A673 (cell line): ENCODE results near the gene FTO. TPM values are rescaled to one million over a fixed set of nuclear protein-coding genes. Genes with fewer than 3 reads are reported as not detected.

Experiments
- BruUV-seq: library from RNA; stranded (reverse); fragments of 400-500 nt; replicated peaks from 2 replicates; lab custom pipeline; 2021; lab: Mats Ljungman, UMichigan
- CTCF ChIA-PET: fragments of 300-600 bp; sonication (Branson Sonifier 250); formaldehyde crosslinking; loops from one replicate; lab custom pipeline; 2022; ENCODE audit warnings: antibody characterized with exemption; lab: Charles Lee
- POLR2A ChIA-PET: fragments of 300-600 bp; sonication (Branson Sonifier 250); formaldehyde crosslinking; loops from one replicate; lab custom pipeline; 2022; ENCODE audit warnings: antibody characterized with exemption; ENCODE audit not compliant: low non-redundant PET; lab: Charles Lee
- DNase-seq: peaks from one replicate; pipeline ENCODE4 v3.0.0-alpha.2; 2015; ENCODE audit warnings: low spot score
- H3K27ac ChIP-seq: fragments of 200-600 bp; sonication (generic); 2 replicates; pipeline ENCODE4 v1.5.1; 2016; ENCODE audit warnings: mixed run types, low read depth, mild to moderate bottlenecking, mixed read lengths, antibody characterized with exemption, low read length; ENCODE audit not compliant: poor library complexity, severe bottlenecking
- H3K27me3 ChIP-seq: fragments of 200-600 bp; sonication (generic); replicated peaks from 2 replicates; pipeline ENCODE4 v1.6.1; 2017; ENCODE audit warnings: mixed run types, low read depth, mild to moderate bottlenecking, mixed read lengths, antibody characterized with exemption, low read length; ENCODE audit not compliant: insufficient read depth, poor library complexity
- H3K36me3 ChIP-seq: fragments of 200-600 bp; sonication (generic); 2 replicates; pipeline ENCODE4 v1.6.1; 2016; ENCODE audit warnings: mixed run types, mild to moderate bottlenecking, mixed read lengths, antibody characterized with exemption, low read length; ENCODE audit not compliant: insufficient read depth, poor library complexity, severe bottlenecking
- H3K4me1 ChIP-seq: fragments of 200-600 bp; sonication (generic); 2 replicates; pipeline ENCODE4 v1.6.1; 2017; ENCODE audit warnings: mixed run types, mild to moderate bottlenecking, mixed read lengths, antibody characterized with exemption, low read length; ENCODE audit not compliant: insufficient read depth, poor library complexity, severe bottlenecking
- H3K4me3 ChIP-seq: fragments of 200-600 bp; sonication (generic); 2 replicates; pipeline ENCODE4 v1.5.1; 2016; ENCODE audit warnings: low read depth, mixed run types, mild to moderate bottlenecking, mixed read lengths, low read length; ENCODE audit not compliant: poor library complexity, severe bottlenecking
- H3K9me3 ChIP-seq: fragments of 200-600 bp; sonication (generic); 2 replicates; pipeline ENCODE4 v1.6.1; 2016; ENCODE audit warnings: mixed run types, low read depth, mild to moderate bottlenecking, mixed read lengths, antibody characterized with exemption, low read length; ENCODE audit not compliant: poor library complexity, severe bottlenecking
- EZH2 ChIP-seq: fragments of 200-600 bp; sonication (generic); IDR thresholded peaks from 2 replicates; pipeline ENCODE4 v1.6.1; 2017; ENCODE audit warnings: borderline replicate concordance, low read depth, mild to moderate bottlenecking, mixed read lengths, antibody characterized with exemption, low read length; ENCODE audit not compliant: poor library complexity, severe bottlenecking
- intact Hi-C: fragments of 100-400 bp; cut with micrococcal nuclease; formaldehyde crosslinking; loops from one replicate; pipeline ENCODE4 v1.10.0; 2022; ENCODE audit not compliant: unreplicated experiment
- total RNA-seq: library from RNA; stranded (reverse); gene quantifications from 2 replicates; pipeline ENCODE4 v1.2.3, GENCODE V29; 2021
- TF ChIP-seq, protein P1 (sequence below): fragments of 300-800, 200-600 bp; sonication (generic); conservative IDR thresholded peaks from 2 replicates; pipeline ENCODE4 v1.5.1; 2017; ENCODE audit warnings: low read depth, mild to moderate bottlenecking, antibody characterized with exemption, low read length, moderate library complexity, mixed read lengths

The FTO gene
- total RNA-seq, 1 experiment from 2014 or later = 73.4 TPM

DNA sequence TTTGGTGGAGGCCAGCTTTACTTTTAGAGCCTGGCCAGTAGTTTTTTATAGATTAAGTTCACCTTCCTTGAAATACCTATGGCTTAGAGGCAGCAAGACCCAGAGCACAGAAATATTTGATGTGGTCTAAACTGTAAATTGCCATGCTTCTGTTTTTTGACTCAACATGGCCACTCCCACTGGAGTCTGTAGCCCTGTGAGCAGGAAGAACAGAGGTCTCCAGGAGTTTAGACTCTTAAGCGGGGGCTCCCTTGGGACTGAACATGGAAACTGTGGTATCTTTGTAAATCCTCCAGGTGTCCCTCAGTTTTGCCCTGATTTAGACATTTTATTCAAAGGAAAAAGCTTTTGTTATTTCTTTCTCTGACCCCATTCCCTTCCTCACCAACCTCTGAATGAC is 145.6 kb downstream of the FTO start:
- BruUV-seq = no TSS peak
- POLR2A ChIA-PET = no interaction called here
- no peaks in the 10 kb centered on the region for H3K36me3 ChIP-seq
- TF ChIP-seq, protein P1, sequence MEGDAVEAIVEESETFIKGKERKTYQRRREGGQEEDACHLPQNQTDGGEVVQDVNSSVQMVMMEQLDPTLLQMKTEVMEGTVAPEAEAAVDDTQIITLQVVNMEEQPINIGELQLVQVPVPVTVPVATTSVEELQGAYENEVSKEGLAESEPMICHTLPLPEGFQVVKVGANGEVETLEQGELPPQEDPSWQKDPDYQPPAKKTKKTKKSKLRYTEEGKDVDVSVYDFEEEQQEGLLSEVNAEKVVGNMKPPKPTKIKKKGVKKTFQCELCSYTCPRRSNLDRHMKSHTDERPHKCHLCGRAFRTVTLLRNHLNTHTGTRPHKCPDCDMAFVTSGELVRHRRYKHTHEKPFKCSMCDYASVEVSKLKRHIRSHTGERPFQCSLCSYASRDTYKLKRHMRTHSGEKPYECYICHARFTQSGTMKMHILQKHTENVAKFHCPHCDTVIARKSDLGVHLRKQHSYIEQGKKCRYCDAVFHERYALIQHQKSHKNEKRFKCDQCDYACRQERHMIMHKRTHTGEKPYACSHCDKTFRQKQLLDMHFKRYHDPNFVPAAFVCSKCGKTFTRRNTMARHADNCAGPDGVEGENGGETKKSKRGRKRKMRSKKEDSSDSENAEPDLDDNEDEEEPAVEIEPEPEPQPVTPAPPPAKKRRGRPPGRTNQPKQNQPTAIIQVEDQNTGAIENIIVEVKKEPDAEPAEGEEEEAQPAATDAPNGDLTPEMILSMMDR = no peak
- no peak for TF ChIP-seq EZH2
- CTCF ChIA-PET = no interaction called here
- H3K4me3 ChIP-seq = no peak overlapping the region
- peaks cover 30% of the 10 kb centered on the region for H3K4me1 ChIP-seq
- H3K27me3 ChIP-seq = no peaks in the 10 kb centered on the region
- intact Hi-C loops = loop anchor here (10.0 kb wide), 1 partner anchor 145 kb away; the partner anchor contains the start of genes FTO and RPGRIP1L
- no peak overlapping the region for H3K27ac ChIP-seq
- no peak for DNase-seq
- H3K9me3 ChIP-seq = no peaks in the 10 kb centered on the region

DNA sequence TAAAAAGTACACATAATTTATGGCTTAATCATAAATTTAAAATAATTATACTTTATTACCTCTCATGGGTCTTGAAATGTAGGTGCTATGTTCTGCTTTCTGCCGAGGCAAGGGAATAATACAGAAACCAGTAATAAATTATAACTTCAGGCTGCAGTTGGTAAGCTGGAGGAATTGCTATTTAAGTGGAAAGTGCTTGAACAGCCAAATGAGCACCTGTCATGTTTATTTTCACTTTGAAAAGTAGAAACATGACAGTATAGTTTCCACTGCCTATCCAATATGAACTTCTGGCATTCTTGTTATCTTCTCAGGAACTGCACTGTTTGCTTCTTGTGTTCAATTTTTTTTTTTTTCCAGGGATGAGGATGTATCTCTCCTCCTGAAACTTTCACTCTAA is 146.0 kb downstream of the FTO start:
- no peaks in the 10 kb centered on the region for H3K36me3 ChIP-seq
- no peak for DNase-seq
- peaks cover 30% of the 10 kb centered on the region for H3K4me1 ChIP-seq
- no peaks in the 10 kb centered on the region for H3K9me3 ChIP-seq
- intact Hi-C loops = loop anchor here (10.0 kb wide), 1 partner anchor 145 kb away; the partner anchor contains the start of genes FTO and RPGRIP1L
- H3K27ac ChIP-seq = no peak overlapping the region
- H3K27me3 ChIP-seq = no peaks in the 10 kb centered on the region
- CTCF ChIA-PET = no interaction called here
- BruUV-seq = no TSS peak
- no peak for TF ChIP-seq EZH2
- TF ChIP-seq, protein P1 = no peak
- no peak overlapping the region for H3K4me3 ChIP-seq
- POLR2A ChIA-PET = no interaction called here

DNA sequence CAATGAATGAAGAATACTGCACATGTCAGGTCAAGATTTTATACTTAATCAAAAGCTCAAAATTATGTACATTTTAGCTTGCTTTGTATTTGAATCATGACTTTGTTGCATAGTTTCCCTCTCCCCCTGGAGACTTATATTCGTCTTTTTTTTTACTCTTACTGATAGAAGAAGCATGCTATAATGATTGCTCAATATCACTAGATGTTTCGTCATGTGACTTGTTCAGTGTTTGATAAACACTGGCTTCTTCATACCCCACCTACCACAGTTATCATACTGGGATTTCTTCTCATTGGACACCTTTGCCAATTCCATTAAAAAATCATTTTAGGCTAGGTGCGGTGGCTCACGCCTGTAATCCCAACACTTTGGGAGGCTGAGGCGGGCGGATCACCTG is 148.7 kb downstream of the FTO start:
- H3K36me3 ChIP-seq = no peaks in the 10 kb centered on the region
- H3K27me3 ChIP-seq = no peaks in the 10 kb centered on the region
- H3K9me3 ChIP-seq = no peaks in the 10 kb centered on the region
- no TSS peak for BruUV-seq
- TF ChIP-seq, protein P1 = no peak
- TF ChIP-seq EZH2 = no peak
- intact Hi-C loops = no loop called here
- ChIA-PET CTCF (no interaction called here), POLR2A (no interaction called here)
- peaks cover 20% of the 10 kb centered on the region for H3K4me1 ChIP-seq
- no peak overlapping the region for H3K4me3 ChIP-seq
- no peak for DNase-seq
- no peak overlapping the region for H3K27ac ChIP-seq
